22Rv1 (cell line): ENCODE measurements around the gene POU2F3.

Source experiments
- CTCF ChIP-seq: fragments of 450-650 bp; IDR thresholded peaks from 2 replicates; pipeline ENCODE4 v1.5.1; 2017; ENCODE audit warnings: mild to moderate bottlenecking
- ZFX ChIP-seq: fragments of 450-650 bp; IDR thresholded peaks from 2 replicates; pipeline ENCODE4 v1.6.1; 2017; ENCODE audit warnings: antibody characterized with exemption, borderline replicate concordance

- TF ChIP-seq CTCF (no peak), ZFX (no peak)
Measured at GRCh38 chr11:120273432-120273831, 33.5 kb downstream of the POU2F3 start.
